ENCODE measurements around the gene EZH1.

DNA sequence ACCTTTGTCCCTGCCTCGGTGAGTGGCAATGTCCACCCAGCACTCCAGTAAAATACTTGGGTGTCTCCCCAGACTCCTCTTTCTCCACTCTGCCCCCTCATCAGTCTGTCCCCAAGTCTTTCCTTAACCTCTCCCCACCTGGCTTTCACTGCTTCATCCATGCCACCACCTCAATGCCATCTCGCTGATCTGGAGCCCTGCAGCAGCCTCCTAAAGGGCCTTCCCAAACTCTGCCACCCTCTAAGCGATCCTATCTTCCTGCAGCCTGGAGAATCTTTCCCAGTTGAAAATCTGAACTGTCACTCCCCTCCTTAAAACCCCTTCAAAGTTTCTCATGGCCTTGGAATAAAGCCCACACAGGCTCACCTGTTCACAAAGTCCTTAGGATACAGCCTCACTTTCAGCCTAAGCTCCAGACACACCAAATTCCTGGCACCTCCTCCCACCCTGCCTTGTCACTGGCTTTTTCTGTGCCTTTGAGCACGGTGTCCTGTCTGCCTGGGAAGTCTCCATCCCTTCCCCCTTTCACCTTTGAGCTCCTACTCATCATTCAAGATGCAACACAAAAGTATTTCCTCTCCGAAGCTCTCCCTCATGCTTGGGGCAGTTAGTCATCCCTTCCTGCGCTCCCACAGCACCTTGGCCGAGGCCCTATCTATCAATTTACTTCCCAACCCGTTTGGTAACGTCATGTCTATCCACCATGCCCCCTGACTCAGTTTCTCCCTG, 38.4 kb upstream of the EZH1 start:
- TF ChIP-seq, protein P1, sequence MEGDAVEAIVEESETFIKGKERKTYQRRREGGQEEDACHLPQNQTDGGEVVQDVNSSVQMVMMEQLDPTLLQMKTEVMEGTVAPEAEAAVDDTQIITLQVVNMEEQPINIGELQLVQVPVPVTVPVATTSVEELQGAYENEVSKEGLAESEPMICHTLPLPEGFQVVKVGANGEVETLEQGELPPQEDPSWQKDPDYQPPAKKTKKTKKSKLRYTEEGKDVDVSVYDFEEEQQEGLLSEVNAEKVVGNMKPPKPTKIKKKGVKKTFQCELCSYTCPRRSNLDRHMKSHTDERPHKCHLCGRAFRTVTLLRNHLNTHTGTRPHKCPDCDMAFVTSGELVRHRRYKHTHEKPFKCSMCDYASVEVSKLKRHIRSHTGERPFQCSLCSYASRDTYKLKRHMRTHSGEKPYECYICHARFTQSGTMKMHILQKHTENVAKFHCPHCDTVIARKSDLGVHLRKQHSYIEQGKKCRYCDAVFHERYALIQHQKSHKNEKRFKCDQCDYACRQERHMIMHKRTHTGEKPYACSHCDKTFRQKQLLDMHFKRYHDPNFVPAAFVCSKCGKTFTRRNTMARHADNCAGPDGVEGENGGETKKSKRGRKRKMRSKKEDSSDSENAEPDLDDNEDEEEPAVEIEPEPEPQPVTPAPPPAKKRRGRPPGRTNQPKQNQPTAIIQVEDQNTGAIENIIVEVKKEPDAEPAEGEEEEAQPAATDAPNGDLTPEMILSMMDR (conservative IDR thresholded peaks at IDR 0.05): no peak
- TF ChIP-seq EZH2 (IDR thresholded peaks at IDR 0.05; ENCODE audit: low read depth): no peak

All from PC-9 (cell line).